Stimulated activated CD4-positive, alpha-beta T cell treated with anti-CD3 and anti-CD28 coated beads, Interleukin-1b, Interleukin-23, amount 100 ng/mL, for 48 hours (primary cell): ENCODE data around the gene CRPPA.
"Not testable (repeated sequence)": the region's sequence is repeated elsewhere in the genome, so short reads cannot be mapped to it uniquely, and the experiment has no call there.

Experiments used
- DNase-seq: peaks from one replicate; pipeline ENCODE4 v3.0.0-alpha.2; 2020

CRPPA gene

DNA sequence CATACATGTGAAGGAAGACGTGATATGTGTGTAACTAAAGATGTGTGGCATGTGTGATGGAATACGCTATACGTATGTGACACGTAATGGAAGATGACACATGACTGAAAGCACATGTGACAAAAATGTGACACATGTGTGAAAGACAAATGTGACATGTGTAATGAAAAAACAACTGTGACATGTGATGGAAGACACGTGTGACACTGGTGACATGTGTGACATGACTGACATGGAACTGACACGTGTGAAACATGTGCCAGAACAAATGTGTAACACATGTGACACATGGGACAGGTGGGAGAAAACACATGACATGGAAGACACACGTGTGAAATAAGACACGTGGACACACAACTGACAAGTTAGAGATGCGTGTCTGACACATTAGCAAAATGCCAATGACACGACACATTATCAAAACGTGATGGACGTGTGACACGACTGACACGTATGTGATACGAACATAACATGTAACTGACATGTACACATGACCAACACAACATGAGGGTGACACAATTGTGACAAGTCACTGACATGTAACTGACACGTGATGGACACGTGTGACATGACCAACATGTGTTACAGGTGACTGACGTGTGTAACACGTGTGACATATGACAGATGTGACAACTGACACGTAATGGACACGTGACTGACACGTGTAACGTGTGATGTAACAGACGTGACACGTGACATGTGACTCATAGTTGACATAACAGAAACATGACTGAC is 24.4 kb downstream of the CRPPA start:
- DNase-seq, result no peak

DNA sequence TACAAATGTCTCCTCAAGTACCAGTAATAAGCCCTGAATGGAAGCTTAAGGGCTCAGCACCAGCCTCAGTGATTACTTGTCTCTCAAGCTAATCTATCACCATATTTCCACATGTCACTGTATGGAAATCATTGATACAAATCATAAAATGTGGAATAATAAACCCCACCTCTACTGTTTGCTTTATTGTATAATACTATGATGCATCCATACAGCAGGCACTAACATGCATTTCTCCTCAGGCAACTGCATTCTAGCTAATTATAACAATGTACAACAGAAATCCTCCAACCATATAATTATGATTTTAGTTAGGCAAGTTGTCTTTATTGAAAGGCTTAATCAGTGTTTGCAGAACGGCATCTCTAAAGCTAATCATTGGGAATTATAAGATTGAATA is 26.2 kb downstream of the CRPPA start:
- no peak for DNase-seq

GRCh38 chr7:16393862-16394422 is 27.4 kb downstream of the CRPPA start:
- DNase-seq, result no peak

GRCh38 chr7:16392990-16393523 is 28.3 kb downstream of the CRPPA start:
- no peak for DNase-seq

- DNase-seq, result not testable (repeated sequence)
These were observed 37.6 kb downstream of the CRPPA start for GRCh38 chr7:16383786-16384185.

- DNase-seq, result not testable (repeated sequence)
These were observed 38.2 kb downstream of the CRPPA start for GRCh38 chr7:16383103-16383502.
